ENCODE results near the gene COL25A1.

COL25A1 gene

DNA sequence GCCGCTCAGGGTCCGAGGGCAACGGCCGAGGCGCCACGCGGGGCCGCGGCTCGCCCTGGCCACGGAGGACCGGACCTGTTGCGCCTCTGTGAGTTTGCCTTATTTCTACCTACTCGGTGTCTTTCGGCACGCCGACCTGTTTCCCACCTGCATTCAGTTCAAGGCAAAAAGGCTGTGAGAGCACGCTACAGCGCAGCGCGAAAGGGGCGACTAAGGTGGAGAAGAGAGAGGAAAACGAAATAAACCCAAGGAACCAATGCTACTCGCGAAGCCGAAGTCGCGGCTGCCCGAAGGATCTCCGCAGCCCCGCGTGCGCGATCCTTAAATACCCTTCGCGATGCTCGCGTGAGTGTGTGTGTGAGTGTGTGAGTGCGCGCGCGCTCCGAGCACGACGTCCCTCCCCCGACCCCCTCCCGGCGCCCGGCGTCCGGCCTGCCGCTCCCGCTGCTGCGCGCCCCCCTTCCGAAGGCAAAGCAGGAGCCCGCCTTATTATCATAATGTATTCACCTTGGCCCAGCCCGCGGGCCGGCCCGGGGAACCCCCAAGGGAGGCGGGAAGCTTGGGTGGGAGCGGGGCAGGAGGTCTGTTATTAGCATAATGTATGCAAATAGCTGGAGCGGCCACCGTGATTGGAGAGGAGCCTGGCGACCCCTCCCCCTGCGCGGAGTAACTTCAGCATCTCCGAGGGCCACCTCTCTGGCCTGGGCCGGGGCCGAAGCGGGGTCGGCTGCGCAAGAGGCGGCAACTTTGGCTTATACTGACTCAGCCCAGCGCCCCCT lies at the start of gene COL25A1:
Gene COL25A1, minus strand, starts transcription at position 298 of the 779 bp plus-strand sequence.
- peak; percentile 22 to 31 for DNase-seq (ENCODE audit: extremely low read depth in 1 of 2, low read depth in 1 of 2)

DNA sequence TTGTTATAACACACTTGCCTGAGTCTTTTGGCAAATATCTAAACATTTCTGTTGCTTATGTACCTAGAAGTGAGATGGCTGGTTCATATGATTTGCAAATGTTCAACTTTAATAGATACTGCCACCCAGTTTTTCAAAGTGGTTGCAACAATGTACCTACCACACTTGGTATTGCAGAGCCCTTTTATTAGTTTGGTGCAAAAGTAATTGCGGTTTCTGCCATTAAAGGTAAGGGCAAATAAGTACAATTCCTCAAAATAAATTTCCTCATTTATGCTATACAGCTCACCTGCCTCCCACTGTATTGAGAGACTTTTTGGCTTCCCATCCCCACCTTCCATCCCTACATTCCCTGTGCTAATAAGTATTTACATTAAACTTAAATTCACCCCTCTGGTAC lies 47.7 kb upstream of the COL25A1 start:
- no peak for DNase-seq (ENCODE audit: extremely low read depth in 1 of 2, low read depth in 1 of 2)

DNA sequence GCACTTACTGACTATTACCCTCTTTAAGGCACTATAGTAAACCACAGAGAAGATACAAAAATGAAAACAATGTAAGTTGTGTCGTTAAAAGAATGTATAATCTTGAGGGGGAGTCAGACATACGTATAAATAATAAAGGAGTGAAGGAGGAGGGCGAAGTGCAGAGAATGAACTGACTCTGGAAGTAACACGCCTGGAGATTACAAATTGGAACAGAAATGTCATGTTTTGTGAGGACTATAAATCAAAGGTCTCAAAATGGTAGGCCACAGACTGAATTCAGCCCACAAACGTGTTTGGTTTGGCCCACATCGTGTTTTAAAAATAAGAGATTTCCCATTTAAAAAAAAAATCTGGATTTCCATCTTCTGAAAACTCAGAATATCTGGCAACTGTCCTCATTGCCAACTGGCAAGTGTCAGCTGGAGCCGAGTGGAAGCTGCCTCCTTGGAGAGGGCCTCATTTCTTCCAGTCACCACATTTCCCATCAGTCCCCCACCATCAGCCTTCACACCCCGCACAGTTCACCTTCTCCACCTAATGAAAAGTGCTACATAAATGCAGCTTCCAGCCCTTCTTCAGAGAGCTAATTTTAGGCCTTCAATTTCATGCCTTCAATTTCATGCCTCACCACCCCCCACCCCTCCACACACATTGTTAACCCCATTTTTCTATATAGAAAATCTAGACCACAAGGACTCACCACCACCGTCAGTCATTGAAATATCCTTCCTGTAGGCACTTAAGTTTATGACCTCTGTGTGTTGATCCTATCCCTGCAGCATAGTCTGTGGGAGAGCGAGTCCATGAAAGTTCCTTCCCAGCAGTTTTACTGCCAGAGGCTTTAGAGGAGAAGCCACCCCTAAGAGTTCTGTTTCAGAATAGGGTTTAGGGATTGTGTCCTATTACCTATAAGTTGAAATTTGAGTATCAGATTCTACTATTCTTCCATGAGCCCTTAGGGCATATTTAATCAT lies 32.0 kb upstream of the COL25A1 start:
- DNase-seq (ENCODE audit: extremely low read depth in 1 of 2, low read depth in 1 of 2): no peak

DNA sequence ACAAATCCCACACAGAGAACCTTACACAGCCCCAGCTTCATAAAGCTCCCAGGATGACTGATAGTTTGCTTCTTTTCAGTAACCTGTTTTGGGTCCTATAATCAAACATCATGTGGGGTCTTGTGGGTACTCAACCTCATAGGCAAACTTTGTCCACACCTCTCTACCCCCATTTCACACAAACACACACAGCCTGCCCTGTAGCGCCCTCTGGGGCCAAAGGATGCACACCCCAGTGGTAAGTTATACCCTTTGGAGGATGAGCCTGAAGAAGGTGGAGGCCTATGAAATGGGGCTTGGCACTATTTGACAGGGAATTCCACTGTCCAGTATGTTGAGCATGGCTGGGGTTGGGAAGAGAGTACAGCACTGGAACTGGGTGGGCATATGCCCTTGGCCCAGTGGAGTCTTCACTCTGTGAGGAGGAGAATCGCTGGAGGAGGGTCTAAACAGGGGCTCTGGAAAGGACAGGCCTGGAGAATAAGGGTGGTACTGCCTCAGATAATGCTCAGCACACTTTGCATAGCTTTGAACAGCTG lies 30.5 kb upstream of the COL25A1 start:
- no peak for DNase-seq (ENCODE audit: extremely low read depth in 1 of 2, low read depth in 1 of 2)

DNA sequence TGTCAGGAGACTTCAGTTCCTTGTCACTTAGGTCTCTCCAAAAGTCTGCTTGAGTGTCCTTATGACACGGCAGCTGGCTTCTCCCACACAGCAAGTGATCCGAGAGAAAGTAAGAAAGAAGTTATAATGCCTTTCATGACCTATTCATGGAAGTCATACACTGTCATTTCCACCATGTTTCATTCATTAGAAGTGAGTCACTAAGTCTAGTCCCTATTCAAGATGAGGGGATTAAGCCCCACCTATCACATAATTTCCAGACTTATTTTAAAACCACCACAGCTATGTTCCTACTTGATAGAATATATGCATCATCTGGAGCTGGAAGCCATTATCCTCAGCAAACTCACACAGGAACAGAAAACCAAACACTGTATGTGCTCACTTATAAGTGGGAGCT lies 25.2 kb upstream of the COL25A1 start:
- DNase-seq (ENCODE audit: extremely low read depth in 1 of 2, low read depth in 1 of 2): no peak

DNA sequence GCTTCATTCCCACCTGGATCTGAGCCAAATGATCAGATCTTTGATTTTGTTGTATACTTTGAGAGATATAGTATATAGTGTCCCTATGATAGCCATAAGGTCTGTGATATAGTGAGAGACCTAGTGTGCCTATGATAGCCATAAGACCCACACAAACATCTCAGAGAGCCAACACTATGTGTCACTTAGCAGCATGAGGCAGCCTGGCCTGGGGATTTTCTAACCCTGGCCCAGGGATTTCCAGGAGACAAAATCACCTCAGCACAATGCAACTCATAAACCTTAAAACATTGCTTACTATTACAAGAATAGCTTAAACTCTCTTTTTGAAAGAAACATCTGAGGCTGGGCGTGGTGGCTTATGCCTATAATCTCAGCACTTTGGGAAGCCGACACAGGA lies 23.2 kb upstream of the COL25A1 start:
- no peak for DNase-seq (ENCODE audit: extremely low read depth in 1 of 2, low read depth in 1 of 2)

DNA sequence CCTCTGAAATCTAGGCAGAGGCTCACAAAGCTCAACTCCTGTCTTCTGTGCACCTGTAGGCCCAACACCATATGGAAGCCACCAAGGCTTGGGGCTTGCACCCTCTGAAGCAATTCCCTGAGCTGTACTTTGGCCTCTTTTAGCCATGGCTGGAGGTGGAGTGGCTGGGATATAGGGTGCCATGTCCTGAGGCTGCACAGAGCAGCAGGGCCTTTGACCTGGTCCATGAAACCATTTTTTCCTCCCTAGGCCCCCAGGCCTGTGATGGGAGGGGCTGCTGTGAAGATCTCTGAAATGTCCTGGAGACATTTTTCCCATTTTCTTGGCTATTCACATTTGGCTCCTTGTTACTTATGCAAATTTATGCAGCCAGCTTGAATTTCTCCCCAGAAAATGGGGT lies 20.9 kb upstream of the COL25A1 start:
- no peak for DNase-seq (ENCODE audit: extremely low read depth in 1 of 2, low read depth in 1 of 2)

DNA sequence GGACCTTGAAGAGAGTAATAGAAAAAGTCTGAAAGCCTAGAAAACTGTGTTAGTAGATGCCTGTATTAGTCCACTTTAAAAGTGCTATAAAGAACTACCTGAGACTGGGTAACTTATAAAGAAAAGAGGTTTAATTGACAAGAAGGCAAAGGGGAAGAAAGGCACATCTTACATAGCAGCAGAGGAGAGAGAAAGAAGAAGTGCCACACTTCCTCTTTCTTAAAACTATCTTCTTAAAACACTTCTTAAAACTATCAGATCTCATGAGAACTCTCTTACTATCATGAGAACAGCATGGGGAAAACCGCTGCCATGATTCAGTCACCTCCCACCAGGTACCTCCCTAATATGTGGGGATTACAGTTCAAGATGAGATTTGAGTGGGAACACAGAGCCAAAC lies 18.8 kb upstream of the COL25A1 start:
- DNase-seq (ENCODE audit: extremely low read depth in 1 of 2, low read depth in 1 of 2): no peak

DNA sequence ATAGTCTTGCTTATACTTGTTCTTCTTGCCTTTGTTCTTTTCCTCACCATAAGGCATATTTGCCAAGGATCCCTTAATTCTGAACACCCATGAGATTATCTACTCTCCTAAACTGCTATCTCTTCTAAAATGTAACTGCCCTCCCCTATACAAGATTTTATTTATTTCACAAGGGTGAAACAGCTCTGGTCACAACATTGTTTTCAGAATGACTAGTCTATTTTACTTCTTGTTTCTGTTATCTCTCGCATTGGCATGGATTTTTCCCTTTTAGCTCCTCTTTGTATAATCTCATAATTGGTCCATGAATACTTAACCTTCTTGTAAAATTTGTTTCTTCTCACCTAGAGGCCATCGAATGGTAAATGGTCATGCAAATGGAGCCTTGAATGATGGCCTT lies 17.2 kb upstream of the COL25A1 start:
- no peak for DNase-seq (ENCODE audit: extremely low read depth in 1 of 2, low read depth in 1 of 2)

DNA sequence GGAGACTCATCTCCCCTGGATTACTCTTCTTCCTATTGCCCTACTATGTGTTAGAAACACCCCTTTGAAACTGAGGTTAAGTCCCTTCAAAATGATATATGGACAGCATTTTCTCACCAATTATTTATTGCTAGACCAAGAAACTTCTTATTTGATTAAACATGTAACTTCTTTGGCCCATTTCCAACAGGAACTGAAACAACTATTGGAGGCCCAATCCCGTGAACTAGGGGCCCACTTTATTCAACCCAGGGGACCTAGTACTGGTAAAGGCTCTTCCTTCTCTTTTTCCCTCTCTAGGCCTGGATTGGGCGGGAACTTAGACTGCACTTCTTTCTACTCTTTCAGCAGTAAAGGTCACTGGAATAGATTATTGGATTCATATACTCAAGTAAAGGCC lies 16.7 kb upstream of the COL25A1 start:
- no peak for DNase-seq (ENCODE audit: extremely low read depth in 1 of 2, low read depth in 1 of 2)

DNA sequence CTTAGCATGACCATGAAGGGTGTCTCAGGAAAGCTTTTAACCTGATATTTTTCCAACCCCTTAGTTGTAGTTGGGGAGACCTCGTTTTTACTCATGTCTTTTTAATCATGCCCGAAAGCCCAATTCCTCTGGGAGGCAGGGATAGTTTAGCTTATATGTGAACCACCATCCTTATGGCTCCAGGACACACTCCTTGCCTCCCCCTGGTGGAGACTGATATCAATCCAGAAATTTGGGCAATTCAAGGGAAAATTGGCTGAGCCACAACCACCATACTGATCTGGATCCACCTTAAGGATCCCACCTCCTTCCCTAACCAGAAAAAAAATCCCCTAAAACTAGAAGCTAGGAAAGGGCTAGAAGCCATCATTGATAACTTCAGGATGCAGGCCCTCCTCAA lies 13.4 kb upstream of the COL25A1 start:
- DNase-seq (ENCODE audit: extremely low read depth in 1 of 2, low read depth in 1 of 2): no peak

DNA sequence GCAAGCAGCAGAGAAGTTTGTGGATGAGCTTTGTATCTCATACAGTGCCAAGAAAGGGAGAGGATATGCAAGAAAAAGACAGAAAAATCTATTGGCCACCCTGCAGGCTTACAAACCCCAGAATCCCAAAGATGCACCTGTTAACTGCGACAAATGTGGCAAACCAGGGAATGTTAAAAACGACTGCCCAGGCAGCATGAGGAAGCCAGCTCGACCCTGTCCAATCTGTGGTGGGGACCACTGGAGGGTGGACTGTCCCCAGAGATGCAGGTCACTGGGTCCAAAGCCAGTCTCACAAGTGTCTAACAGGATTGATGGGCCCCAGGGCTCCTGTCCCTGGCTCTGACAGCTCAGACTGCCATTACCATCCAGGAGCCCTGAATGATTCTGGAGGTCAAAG lies 12.9 kb upstream of the COL25A1 start:
- DNase-seq (ENCODE audit: extremely low read depth in 1 of 2, low read depth in 1 of 2): no peak

DNA sequence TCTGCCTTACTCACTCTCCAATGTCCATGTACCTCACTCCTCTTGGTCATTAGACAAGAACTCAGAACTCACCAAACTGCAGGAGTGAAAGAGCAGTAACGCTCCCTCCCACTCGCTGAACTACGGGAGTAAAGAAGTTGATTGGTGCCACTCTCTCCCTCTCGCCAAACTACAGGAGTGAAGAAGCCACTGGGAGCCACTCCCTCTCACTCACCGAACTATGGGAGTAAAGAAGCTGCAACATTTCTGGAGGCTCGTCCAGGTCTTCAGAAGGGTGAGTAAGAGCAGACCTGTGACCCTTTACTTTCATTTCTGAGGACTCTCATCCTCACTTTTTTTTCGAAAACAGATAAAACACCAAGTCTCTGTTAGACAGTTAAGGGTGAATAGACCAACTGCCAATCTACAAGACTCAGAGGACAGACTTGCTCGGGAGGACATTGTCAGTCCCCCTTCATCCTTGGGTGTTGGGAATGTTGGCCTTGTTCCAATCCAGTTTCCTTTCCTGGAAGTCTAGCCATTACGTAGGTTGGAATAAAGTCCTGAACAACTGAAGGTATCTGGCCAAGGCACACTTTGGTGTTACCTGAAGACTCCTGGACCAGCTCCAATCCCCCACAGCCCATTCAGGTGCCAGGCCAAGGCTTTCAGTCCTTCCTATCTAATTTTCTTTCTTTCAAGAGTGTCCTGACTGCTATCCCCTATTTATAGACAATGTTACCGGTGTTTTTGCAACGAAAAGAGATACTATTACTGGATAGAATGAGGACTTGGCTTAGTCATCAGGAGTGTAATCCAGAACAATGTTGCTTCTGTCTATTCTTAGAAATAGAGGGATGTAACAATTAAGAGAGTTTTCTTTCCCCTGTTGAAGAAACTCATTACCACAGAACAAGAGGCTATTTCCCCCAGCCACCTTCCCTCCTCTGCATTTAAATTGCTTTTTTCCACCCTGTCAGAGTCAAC lies 11.0 kb upstream of the COL25A1 start:
- DNase-seq (ENCODE audit: extremely low read depth in 1 of 2, low read depth in 1 of 2): no peak

DNA sequence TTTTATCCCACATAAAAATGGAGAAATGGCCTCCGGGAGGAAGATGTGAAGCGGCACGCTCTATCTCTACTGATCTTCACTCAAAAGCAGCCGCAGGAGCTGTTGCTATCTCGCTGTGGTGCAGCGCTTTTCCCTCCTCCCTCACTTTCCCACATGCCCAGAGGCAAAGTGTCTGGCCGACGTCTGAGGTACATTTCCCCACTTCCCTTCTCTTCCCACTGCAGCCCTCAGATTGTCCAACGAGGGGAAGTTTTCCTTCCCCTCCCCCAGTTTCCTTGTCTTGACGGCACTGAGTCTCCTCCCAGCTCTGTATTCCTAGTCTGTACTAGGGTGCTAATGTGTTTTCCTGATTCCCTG lies 660 bp upstream of the COL25A1 start:
- DNase-seq (ENCODE audit: extremely low read depth in 1 of 2, low read depth in 1 of 2): no peak

DNA sequence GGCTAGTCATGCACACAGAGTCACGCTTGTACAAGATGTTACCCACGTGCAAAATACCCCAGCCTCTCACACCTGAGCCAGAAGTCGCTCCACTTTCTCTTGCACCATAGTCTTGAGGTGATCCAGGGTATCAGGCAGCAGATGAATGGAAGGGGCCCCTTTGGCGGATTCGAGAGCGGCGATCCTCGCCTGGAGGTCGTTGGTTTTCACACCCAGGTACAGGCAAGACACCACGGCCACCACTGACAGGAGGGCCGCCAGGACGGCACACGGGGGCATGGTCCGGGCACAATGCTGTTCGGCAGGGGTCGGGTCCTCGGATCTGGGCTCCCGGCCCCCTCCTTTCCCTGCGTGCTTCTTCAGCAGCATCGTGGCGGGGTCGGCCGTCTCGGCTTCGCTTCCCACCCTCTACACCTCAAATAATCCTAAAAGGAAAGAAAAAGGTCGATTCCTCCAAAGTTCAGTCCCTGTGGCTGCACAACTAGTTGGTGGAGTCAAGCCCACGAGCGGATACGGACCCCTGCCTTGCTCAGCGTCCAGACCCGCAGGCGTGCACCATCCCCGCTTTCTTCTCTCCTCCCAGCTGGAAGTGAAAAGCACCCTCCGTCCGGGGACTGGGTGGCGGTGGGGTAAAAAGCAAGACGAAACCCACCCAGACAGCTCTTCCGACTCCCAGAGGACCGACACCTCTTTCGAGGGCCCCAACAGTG lies 652 bp downstream of the COL25A1 start:
- no peak for DNase-seq (ENCODE audit: extremely low read depth in 1 of 2, low read depth in 1 of 2)

DNA sequence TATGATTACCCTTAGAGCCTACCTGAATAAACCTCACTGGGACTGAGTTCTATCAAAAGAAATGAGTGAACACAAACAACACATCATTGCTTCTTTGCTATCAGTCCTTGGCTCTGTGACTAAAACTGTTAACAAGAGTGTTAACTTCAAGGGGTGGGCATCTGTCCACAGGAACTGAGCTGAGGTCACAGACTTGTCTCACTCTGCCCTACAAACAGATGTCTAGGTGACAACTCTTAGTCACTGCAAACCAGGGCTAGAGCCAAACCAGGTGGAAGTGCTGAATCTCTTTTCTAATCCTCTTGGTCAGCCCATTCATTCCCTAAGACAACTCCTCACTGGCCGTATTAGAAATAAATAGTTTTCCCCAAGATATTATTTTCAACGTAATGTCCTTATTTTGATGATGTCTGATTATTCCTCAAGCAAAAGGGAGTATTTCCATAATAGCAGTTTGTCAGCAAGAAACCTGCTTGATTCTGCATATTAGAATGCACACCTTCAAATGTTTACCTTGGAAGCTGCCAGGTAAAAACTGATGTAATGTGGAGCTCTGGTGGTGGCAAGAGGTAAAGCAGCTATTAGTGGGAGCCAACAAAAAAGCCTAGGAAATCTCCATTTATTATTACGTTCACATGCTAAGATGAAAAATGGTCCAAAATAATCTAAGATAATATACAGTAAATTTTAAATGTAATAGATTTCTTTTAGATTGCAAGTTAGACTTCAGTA lies 4.0 kb downstream of the COL25A1 start:
- DNase-seq (ENCODE audit: extremely low read depth in 1 of 2, low read depth in 1 of 2): no peak

DNA sequence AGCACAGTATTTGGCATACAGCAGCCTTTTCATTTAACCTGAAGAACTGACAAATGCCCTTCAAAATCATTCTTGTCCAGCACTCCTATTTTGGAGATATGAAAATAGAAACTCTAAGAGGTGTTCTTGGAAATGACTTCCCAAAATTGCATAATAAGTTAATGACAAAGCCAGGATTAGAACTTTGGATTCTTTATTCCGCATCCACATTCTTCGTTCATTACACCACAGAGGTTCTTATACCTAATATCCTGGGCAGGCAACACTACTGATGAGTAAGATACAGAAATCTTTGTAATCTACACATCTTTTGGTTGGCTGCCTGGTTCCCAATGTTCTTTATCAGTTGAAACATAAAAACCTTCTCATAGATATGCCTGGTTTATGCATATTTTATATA lies 5.9 kb downstream of the COL25A1 start:
- DNase-seq (ENCODE audit: extremely low read depth in 1 of 2, low read depth in 1 of 2): no peak

DNA sequence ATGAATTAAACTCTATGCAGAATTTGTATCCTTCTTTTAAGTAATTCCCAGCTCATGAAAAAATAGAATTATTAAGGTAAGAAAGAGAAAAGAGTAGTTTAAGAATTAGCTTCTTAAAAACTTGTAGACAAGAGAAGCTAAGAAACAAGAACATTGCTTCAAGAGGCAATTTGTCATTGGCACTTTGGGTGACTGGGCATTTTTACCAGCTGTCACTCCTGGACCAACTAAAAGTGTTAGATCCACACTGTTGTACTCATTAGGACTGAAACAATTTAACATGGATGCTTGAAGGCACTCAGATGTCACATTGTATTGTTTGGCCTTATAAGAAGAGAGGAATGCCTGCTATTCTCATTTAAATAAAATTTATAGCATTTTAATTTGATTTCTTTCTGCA lies 7.4 kb downstream of the COL25A1 start:
- no peak for DNase-seq (ENCODE audit: extremely low read depth in 1 of 2, low read depth in 1 of 2)

DNA sequence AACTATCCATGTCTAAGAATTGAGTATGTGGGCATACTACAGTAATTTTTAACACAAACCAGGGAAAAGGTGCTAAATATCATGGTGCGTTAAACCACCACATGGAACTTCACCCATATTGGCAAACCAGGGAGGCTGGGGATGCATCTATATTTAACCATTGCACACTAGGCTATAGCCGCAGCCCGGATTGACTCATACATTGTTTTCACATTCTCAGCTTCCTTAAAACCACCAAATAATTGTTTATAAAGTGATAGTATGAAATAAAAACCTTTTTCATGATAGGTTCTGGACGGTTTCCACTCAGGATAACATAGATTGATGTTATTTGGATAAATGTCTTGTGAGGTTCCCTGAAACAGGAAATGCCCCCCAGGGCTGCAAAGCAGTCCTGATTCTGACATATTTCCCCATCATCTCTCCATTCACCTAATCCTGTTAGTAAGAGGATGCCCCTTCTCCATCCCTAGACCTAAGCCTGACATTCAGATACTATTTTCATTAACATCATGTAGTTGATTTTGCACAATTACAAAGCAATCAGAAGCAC lies 7.9 kb downstream of the COL25A1 start:
- DNase-seq (ENCODE audit: extremely low read depth in 1 of 2, low read depth in 1 of 2): no peak

Data from stimulated activated CD8-positive, alpha-beta memory T cell treated with anti-CD3 and anti-CD28 coated beads, Interleukin-7, amount 100 ng/mL, for 48 hours (primary cell).